B cell (primary cell): ENCODE measurements around the gene C1orf105.

Experiments used
- CTCF ChIP-seq: fragments of 200-600 bp; IDR thresholded peaks from one replicate; pipeline ENCODE4 v1.8.0; 2022; ENCODE audit warnings: antibody characterized with exemption, mild to moderate bottlenecking
- EZH2 ChIP-seq: IDR thresholded peaks from 2 replicates; pipeline ENCODE4 v1.6.1; 2012; ENCODE audit warnings: borderline replicate concordance, low read depth, mild to moderate bottlenecking, moderate library complexity, low read length; ENCODE audit not compliant: insufficient read depth, poor library complexity, severe bottlenecking

DNA sequence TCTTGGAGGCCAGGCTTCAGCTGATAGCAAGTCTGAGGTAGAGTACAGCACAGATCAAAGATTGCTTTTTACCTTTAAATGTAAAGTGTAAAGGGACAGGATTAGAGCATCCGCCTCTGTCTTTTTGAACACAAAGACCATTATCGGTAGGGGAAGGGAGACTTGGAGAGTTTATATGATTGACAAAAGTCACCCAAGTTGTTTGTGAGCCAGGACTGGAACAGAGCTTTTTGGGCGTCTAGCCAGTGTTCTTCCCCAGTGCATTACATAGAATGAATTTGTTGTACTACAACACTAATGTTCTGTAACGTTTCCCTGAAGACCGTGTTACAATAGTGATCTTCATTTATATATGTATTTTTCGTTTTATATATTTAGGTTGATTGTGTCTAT lies 32.7 kb downstream of the C1orf105 start:
- TF ChIP-seq EZH2: no peak
- no peak for TF ChIP-seq CTCF
